Epithelial cell of proximal tubule (primary cell): ENCODE results near the gene KDM3A. TPM values are rescaled to one million over a fixed set of nuclear protein-coding genes. Genes with fewer than 3 reads are reported as not detected.

Source experiments
- DNase-seq: peaks from one replicate; pipeline ENCODE4 v3.0.0-alpha.2; 2011; ENCODE audit warnings: low read depth
- H3K4me3 ChIP-seq: 2 replicates; pipeline ENCODE4 v1.5.1; 2011; ENCODE audit warnings: low read depth, mild to moderate bottlenecking, low read length
- CTCF ChIP-seq: conservative IDR thresholded peaks from 2 replicates; pipeline ENCODE4 v1.5.1; 2012; ENCODE audit warnings: low read depth, mild to moderate bottlenecking, low read length
- total RNA-seq: library from RNA; depleted of rRNA; stranded (reverse); fragments of >200 nt; gene quantifications from 2 replicates; pipeline ENCODE4 v1.2.3, GENCODE V29; 2015

KDM3A gene
- total RNA-seq, 1 donor from 2014 or later = 14.5 TPM

GRCh38 chr2:86461042-86461743 is 20.0 kb downstream of the KDM3A start:
- H3K4me3 ChIP-seq = no peak overlapping the region
- TF ChIP-seq CTCF = no peak
- no peak for DNase-seq

- DNase-seq = no peak
- no peak overlapping the region for H3K4me3 ChIP-seq
- no peak for TF ChIP-seq CTCF
These were observed 23.5 kb downstream of the KDM3A start for GRCh38 chr2:86464652-86465051.

GRCh38 chr2:86466306-86466705 is 25.1 kb downstream of the KDM3A start:
- no peak for DNase-seq
- H3K4me3 ChIP-seq = no peak overlapping the region
- TF ChIP-seq CTCF = no peak

GRCh38 chr2:86468162-86469033 is 27.2 kb downstream of the KDM3A start:
- TF ChIP-seq CTCF = no peak
- DNase-seq = no peak
- no peak overlapping the region for H3K4me3 ChIP-seq

GRCh38 chr2:86470890-86471289 is 29.7 kb downstream of the KDM3A start:
- TF ChIP-seq CTCF = no peak
- H3K4me3 ChIP-seq = no peak overlapping the region
- no peak for DNase-seq

- no peak for DNase-seq
- H3K4me3 ChIP-seq = no peak overlapping the region
- no peak for TF ChIP-seq CTCF
These were observed 30.5 kb downstream of the KDM3A start for GRCh38 chr2:86471637-86472036.
